ENCODE measurements around the gene RUNX3. TPM values are rescaled to one million over a fixed set of nuclear protein-coding genes. Genes with fewer than 3 reads are reported as not detected.

The RUNX3 gene
- polyA plus RNA-seq, 1 donor (not counting 4 experiments of a cell fraction or from before 2014, with no cell fraction given): not detected

DNA sequence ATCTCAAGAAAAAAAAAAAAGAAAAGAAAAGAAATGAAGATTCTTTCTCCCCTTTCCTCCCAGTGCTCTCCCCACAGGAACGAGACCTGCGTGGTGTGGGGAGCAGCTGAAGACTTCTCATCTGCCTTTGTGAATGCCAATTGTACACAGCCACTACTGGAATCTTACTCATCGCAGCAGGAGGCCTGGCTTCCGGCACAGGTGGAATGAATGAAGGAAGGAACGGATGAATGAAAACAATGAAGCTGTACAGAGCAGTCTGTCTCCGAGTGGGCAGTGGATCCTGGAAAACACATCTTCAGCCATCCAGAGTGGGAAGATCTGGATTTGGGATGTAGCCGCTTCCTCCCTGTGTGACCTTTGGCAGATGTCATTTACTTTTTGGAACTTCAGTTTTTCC, 64.9 kb downstream of the RUNX3 start:
- Histone ChIP-seq H3K36me3 (ENCODE audit: control insufficient read depth in 2 of 2, extremely low read depth in 1 of 2, insufficient read depth in 2 of 2, low read length in 2 of 2) (no peaks in the 10 kb centered on the region), H3K79me2 (ENCODE audit: control insufficient read depth, insufficient read depth, low read length) (no peaks in the 10 kb centered on the region), H4K20me1 (ENCODE audit: control insufficient read depth, extremely low read depth, insufficient read depth, low read length) (no peaks in the 10 kb centered on the region), H3K4me1 (ENCODE audit: control insufficient read depth, extremely low read depth, insufficient read depth, low read length) (peaks cover 2% of the 10 kb centered on the region), H3K9me1 (ENCODE audit: control insufficient read depth, extremely low read depth, insufficient read depth, low read length) (no peaks in the 10 kb centered on the region), H3K4me3 (ENCODE audit: control insufficient read depth in 2 of 3, extremely low read depth in 1 of 3, insufficient read depth in 2 of 3, low read depth in 1 of 3, low read length in 3 of 3) (no peak overlapping the region), H3K27me3 (ENCODE audit: control insufficient read depth, extremely low read depth, insufficient read depth, low read length) (peaks cover 16% of the 10 kb centered on the region), H3K27ac (ENCODE audit: control insufficient read depth, insufficient read depth, low read length) (no peak overlapping the region), H3K4me2 (ENCODE audit: control insufficient read depth, extremely low read depth, insufficient read depth, low read depth, low read length) (no peak overlapping the region), H3K9me3 (ENCODE audit: control insufficient read depth, low read depth, low read length) (no peaks in the 10 kb centered on the region), H2AFZ (ENCODE audit: control insufficient read depth, low read length) (no peak overlapping the region), H3K9ac (ENCODE audit: control insufficient read depth, extremely low read depth, insufficient read depth, low read length) (no peak overlapping the region)
- DNase-seq (ENCODE audit: low read depth, low spot score): no peak
- no peak for TF ChIP-seq EZH2 (IDR thresholded peaks at IDR 0.05; ENCODE audit: low read length)
- TF ChIP-seq, protein P1, sequence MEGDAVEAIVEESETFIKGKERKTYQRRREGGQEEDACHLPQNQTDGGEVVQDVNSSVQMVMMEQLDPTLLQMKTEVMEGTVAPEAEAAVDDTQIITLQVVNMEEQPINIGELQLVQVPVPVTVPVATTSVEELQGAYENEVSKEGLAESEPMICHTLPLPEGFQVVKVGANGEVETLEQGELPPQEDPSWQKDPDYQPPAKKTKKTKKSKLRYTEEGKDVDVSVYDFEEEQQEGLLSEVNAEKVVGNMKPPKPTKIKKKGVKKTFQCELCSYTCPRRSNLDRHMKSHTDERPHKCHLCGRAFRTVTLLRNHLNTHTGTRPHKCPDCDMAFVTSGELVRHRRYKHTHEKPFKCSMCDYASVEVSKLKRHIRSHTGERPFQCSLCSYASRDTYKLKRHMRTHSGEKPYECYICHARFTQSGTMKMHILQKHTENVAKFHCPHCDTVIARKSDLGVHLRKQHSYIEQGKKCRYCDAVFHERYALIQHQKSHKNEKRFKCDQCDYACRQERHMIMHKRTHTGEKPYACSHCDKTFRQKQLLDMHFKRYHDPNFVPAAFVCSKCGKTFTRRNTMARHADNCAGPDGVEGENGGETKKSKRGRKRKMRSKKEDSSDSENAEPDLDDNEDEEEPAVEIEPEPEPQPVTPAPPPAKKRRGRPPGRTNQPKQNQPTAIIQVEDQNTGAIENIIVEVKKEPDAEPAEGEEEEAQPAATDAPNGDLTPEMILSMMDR (optimal IDR thresholded peaks at IDR 0.05 in 1 of 3, IDR thresholded peaks at IDR 0.05 in 1 of 3, conservative IDR thresholded peaks at IDR 0.05 in 1 of 3; ENCODE audit: extremely low read depth in 1 of 3, insufficient read depth in 2 of 3, low read length in 3 of 3): no peak
- no peak for FAIRE-seq
- dilution Hi-C loops (cut with MboI; ENCODE audit: extremely low pct_ligation_motif_present, low sequenced_read_pairs): no loop called here

DNA sequence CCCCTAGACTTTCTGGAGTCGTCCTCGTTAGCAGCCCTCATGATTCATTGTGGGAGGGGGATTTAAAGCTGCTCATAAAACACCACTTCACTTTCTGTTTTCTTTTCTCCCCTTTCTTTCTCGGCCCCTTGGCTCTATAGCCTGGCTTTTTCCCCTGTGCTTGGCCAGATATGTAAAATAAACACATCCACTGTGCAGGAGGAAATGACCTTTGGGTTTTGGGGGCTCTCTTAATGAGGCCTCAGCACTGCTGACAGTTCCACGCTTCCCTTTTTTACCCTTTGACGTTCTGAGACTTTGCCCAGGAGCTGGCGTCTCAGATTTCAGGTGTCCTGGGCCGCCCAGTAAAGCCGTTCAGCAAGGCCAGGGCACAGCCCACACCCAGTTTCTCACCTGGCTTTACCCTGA, 65.7 kb downstream of the RUNX3 start:
- Histone ChIP-seq H3K4me3 (ENCODE audit: control insufficient read depth in 2 of 3, extremely low read depth in 1 of 3, insufficient read depth in 2 of 3, low read depth in 1 of 3, low read length in 3 of 3) (no peak overlapping the region), H3K4me2 (ENCODE audit: control insufficient read depth, extremely low read depth, insufficient read depth, low read depth, low read length) (no peak overlapping the region), H3K9me3 (ENCODE audit: control insufficient read depth, low read depth, low read length) (no peaks in the 10 kb centered on the region), H3K9ac (ENCODE audit: control insufficient read depth, extremely low read depth, insufficient read depth, low read length) (no peak overlapping the region), H3K4me1 (ENCODE audit: control insufficient read depth, extremely low read depth, insufficient read depth, low read length) (peaks cover 2% of the 10 kb centered on the region), H4K20me1 (ENCODE audit: control insufficient read depth, extremely low read depth, insufficient read depth, low read length) (no peaks in the 10 kb centered on the region), H2AFZ (ENCODE audit: control insufficient read depth, low read length) (no peak overlapping the region), H3K36me3 (ENCODE audit: control insufficient read depth in 2 of 2, extremely low read depth in 1 of 2, insufficient read depth in 2 of 2, low read length in 2 of 2) (no peaks in the 10 kb centered on the region), H3K9me1 (ENCODE audit: control insufficient read depth, extremely low read depth, insufficient read depth, low read length) (no peaks in the 10 kb centered on the region), H3K27ac (ENCODE audit: control insufficient read depth, insufficient read depth, low read length) (no peak overlapping the region), H3K27me3 (ENCODE audit: control insufficient read depth, extremely low read depth, insufficient read depth, low read length) (peaks cover 16% of the 10 kb centered on the region), H3K79me2 (ENCODE audit: control insufficient read depth, insufficient read depth, low read length) (no peaks in the 10 kb centered on the region)
- dilution Hi-C loops (cut with MboI; ENCODE audit: extremely low pct_ligation_motif_present, low sequenced_read_pairs): no loop called here
- DNase-seq (ENCODE audit: low read depth, low spot score) (no peak), FAIRE-seq (no peak)
- TF ChIP-seq, protein P1 (optimal IDR thresholded peaks at IDR 0.05 in 1 of 3, IDR thresholded peaks at IDR 0.05 in 1 of 3, conservative IDR thresholded peaks at IDR 0.05 in 1 of 3; ENCODE audit: extremely low read depth in 1 of 3, insufficient read depth in 2 of 3, low read length in 3 of 3): no peak
- no peak for TF ChIP-seq EZH2 (IDR thresholded peaks at IDR 0.05; ENCODE audit: low read length)

Data from keratinocyte (primary cell).